GM23338 (cell line): Measurements from ENCODE around the gene TMCC1. TPM values are rescaled to one million over a fixed set of nuclear protein-coding genes. Genes with fewer than 3 reads are reported as not detected.
A peak's percentile ranks its signal among the peaks of the same experiment; 100 is the strongest.

ENCODE experiments used
- ATAC-seq: fragments of 200-7000 bp; cut with Tn5 transposase; 3 replicates; pipeline ENCODE4 v1.9.1; 2020
- DNase-seq: peaks from one replicate; pipeline ENCODE4 v3.0.0-alpha.2; 2015; ENCODE audit warnings: low spot score
- H2AFZ ChIP-seq: fragments of 200-600 bp; sonication (generic); 2 replicates; pipeline ENCODE4 v1.8.0; 2016; ENCODE audit warnings: antibody characterized with exemption, mild to moderate bottlenecking, moderate library complexity
- H3F3A ChIP-seq: fragments of 200-600 bp; sonication (generic); replicated peaks from 2 replicates; pipeline ENCODE4 v1.8.0; 2017; ENCODE audit warnings: antibody characterized with exemption, mixed run types, low read depth
- H3K27ac ChIP-seq: fragments of 200-600 bp; sonication (generic); 2 replicates; pipeline ENCODE4 v1.6.1; 2016; ENCODE audit warnings: low read depth
- H3K27me3 ChIP-seq: fragments of 200-600 bp; sonication (generic); 2 replicates; pipeline ENCODE4 v1.8.0; 2016; ENCODE audit warnings: mild to moderate bottlenecking, mixed run types, moderate library complexity; ENCODE audit not compliant: insufficient read depth
- H3K36me3 ChIP-seq: fragments of 200-600 bp; sonication (generic); 2 replicates; pipeline ENCODE4 v1.8.0; 2016; ENCODE audit warnings: mild to moderate bottlenecking; ENCODE audit not compliant: insufficient read depth
- H3K4me1 ChIP-seq: fragments of 200-600 bp; sonication (generic); 2 replicates; pipeline ENCODE4 v1.8.0; 2016; ENCODE audit warnings: mild to moderate bottlenecking, moderate library complexity; ENCODE audit not compliant: insufficient read depth
- H3K4me2 ChIP-seq: fragments of 200-600 bp; sonication (generic); 2 replicates; pipeline ENCODE4 v1.7.1; 2017; ENCODE audit warnings: mixed run types
- H3K4me3 ChIP-seq: fragments of 200-600 bp; sonication (generic); 2 replicates; pipeline ENCODE4 v1.6.1; 2016; ENCODE audit warnings: mixed run types
- H3K79me2 ChIP-seq: fragments of 200-600 bp; sonication (generic); replicated peaks from 2 replicates; pipeline ENCODE4 v1.8.0; 2017; ENCODE audit warnings: mild to moderate bottlenecking; ENCODE audit not compliant: insufficient read depth
- H3K9me2 ChIP-seq: fragments of 200-600 bp; sonication (generic); 2 replicates; pipeline ENCODE4 v1.8.0; 2017; ENCODE audit not compliant: insufficient read depth
- H4K20me1 ChIP-seq: fragments of 200-600 bp; sonication (generic); replicated peaks from 2 replicates; pipeline ENCODE4 v1.8.0; 2017; ENCODE audit warnings: mild to moderate bottlenecking; ENCODE audit not compliant: insufficient read depth
- H3K27ac Mint-ChIP-seq: 2 replicates; pipeline ENCODE4 v1.8.0; 2020; ENCODE audit warnings: inconsistent platforms, mild to moderate bottlenecking, moderate library complexity, mixed read lengths
- H3K27me3 Mint-ChIP-seq: 3 replicates; pipeline ENCODE4 v1.8.0; 2022; ENCODE audit warnings: low read depth, mild to moderate bottlenecking, moderate library complexity, mixed read lengths, inconsistent platforms; ENCODE audit not compliant: insufficient read depth, poor library complexity
- H3K36me3 Mint-ChIP-seq: 3 replicates; pipeline ENCODE4 v1.8.0; 2021; ENCODE audit warnings: low read depth, mild to moderate bottlenecking, inconsistent platforms, moderate library complexity, mixed read lengths
- H3K4me1 Mint-ChIP-seq: 3 replicates; pipeline ENCODE4 v1.8.0; 2020; ENCODE audit warnings: mild to moderate bottlenecking, inconsistent platforms, mixed read lengths
- H3K4me3 Mint-ChIP-seq: 3 replicates; pipeline ENCODE4 v1.8.0; 2021; ENCODE audit warnings: moderate library complexity, mild to moderate bottlenecking, inconsistent platforms, mixed read lengths
- H3K9me3 Mint-ChIP-seq: 3 replicates; pipeline ENCODE4 v1.8.0; 2020; ENCODE audit warnings: moderate library complexity, mild to moderate bottlenecking, inconsistent platforms, mixed read lengths
- CREB1 ChIP-seq: fragments of 250-450 bp; sonication (Bioruptor Pico); IDR thresholded peaks from 2 replicates; pipeline ENCODE4 v1.5.0; 2020; ENCODE audit warnings: low read depth, mild to moderate bottlenecking, moderate library complexity
- ETS1 ChIP-seq: IDR thresholded peaks from 2 replicates; pipeline ENCODE4 v1.6.1; 2016; ENCODE audit warnings: antibody characterized with exemption
- EZH2 ChIP-seq: fragments of 200-600 bp; sonication (generic); IDR thresholded peaks from one replicate; pipeline ENCODE4 v1.8.0; 2017; ENCODE audit warnings: antibody characterized with exemption, mild to moderate bottlenecking, low read depth; ENCODE audit not compliant: unreplicated experiment
- JUNB ChIP-seq: IDR thresholded peaks from one replicate; pipeline ENCODE4 v1.6.1; 2016; ENCODE audit warnings: antibody characterized with exemption; ENCODE audit not compliant: unreplicated experiment
- NANOG ChIP-seq: IDR thresholded peaks from 2 replicates; pipeline ENCODE4 v1.6.1; 2016; ENCODE audit warnings: antibody characterized with exemption, borderline replicate concordance
- REST ChIP-seq: IDR thresholded peaks from one replicate; pipeline ENCODE4 v1.6.1; 2018; ENCODE audit warnings: antibody characterized with exemption; ENCODE audit not compliant: unreplicated experiment
- STAT1 ChIP-seq: IDR thresholded peaks from one replicate; pipeline ENCODE4 v1.6.1; 2016; ENCODE audit warnings: antibody characterized with exemption; ENCODE audit not compliant: unreplicated experiment
- ZNF331 ChIP-seq: fragments of 250-450 bp; sonication (Bioruptor Pico); IDR thresholded peaks from 2 replicates; pipeline ENCODE4 v1.5.0; 2020; ENCODE audit warnings: low read depth, mild to moderate bottlenecking, moderate library complexity
- polyA plus RNA-seq: library from polyadenylated mRNA; unstranded; fragments of >200 nt; fragmentation: Nextera tagmentation; extraction: Ambion mirVana; gene quantifications from 2 replicates; pipeline ENCODE4 v1.2.1, GENCODE V29; 2016
- total RNA-seq: library from RNA; depleted of rRNA; stranded (reverse); fragments of >200 nt; shearing (Covaris generic); gene quantifications from 2 replicates; pipeline ENCODE4 v1.2.3, GENCODE V29; 2014
- TF ChIP-seq, protein P1 (sequence below): fragments of 250-450 bp; sonication (Bioruptor Pico); IDR thresholded peaks from 2 replicates; pipeline ENCODE4 v1.5.0; 2020; ENCODE audit warnings: mild to moderate bottlenecking, moderate library complexity

The TMCC1 gene
- total and polyA plus RNA-seq, 2 experiments from 2014 or later = 8.2 to 18.4 TPM

- TF ChIP-seq CREB1 (CRISPR knock-in tag) (no peak), JUNB (no peak), EZH2 (no peak), ETS1 (no peak), STAT1 (no peak)
- TF ChIP-seq, protein P1, sequence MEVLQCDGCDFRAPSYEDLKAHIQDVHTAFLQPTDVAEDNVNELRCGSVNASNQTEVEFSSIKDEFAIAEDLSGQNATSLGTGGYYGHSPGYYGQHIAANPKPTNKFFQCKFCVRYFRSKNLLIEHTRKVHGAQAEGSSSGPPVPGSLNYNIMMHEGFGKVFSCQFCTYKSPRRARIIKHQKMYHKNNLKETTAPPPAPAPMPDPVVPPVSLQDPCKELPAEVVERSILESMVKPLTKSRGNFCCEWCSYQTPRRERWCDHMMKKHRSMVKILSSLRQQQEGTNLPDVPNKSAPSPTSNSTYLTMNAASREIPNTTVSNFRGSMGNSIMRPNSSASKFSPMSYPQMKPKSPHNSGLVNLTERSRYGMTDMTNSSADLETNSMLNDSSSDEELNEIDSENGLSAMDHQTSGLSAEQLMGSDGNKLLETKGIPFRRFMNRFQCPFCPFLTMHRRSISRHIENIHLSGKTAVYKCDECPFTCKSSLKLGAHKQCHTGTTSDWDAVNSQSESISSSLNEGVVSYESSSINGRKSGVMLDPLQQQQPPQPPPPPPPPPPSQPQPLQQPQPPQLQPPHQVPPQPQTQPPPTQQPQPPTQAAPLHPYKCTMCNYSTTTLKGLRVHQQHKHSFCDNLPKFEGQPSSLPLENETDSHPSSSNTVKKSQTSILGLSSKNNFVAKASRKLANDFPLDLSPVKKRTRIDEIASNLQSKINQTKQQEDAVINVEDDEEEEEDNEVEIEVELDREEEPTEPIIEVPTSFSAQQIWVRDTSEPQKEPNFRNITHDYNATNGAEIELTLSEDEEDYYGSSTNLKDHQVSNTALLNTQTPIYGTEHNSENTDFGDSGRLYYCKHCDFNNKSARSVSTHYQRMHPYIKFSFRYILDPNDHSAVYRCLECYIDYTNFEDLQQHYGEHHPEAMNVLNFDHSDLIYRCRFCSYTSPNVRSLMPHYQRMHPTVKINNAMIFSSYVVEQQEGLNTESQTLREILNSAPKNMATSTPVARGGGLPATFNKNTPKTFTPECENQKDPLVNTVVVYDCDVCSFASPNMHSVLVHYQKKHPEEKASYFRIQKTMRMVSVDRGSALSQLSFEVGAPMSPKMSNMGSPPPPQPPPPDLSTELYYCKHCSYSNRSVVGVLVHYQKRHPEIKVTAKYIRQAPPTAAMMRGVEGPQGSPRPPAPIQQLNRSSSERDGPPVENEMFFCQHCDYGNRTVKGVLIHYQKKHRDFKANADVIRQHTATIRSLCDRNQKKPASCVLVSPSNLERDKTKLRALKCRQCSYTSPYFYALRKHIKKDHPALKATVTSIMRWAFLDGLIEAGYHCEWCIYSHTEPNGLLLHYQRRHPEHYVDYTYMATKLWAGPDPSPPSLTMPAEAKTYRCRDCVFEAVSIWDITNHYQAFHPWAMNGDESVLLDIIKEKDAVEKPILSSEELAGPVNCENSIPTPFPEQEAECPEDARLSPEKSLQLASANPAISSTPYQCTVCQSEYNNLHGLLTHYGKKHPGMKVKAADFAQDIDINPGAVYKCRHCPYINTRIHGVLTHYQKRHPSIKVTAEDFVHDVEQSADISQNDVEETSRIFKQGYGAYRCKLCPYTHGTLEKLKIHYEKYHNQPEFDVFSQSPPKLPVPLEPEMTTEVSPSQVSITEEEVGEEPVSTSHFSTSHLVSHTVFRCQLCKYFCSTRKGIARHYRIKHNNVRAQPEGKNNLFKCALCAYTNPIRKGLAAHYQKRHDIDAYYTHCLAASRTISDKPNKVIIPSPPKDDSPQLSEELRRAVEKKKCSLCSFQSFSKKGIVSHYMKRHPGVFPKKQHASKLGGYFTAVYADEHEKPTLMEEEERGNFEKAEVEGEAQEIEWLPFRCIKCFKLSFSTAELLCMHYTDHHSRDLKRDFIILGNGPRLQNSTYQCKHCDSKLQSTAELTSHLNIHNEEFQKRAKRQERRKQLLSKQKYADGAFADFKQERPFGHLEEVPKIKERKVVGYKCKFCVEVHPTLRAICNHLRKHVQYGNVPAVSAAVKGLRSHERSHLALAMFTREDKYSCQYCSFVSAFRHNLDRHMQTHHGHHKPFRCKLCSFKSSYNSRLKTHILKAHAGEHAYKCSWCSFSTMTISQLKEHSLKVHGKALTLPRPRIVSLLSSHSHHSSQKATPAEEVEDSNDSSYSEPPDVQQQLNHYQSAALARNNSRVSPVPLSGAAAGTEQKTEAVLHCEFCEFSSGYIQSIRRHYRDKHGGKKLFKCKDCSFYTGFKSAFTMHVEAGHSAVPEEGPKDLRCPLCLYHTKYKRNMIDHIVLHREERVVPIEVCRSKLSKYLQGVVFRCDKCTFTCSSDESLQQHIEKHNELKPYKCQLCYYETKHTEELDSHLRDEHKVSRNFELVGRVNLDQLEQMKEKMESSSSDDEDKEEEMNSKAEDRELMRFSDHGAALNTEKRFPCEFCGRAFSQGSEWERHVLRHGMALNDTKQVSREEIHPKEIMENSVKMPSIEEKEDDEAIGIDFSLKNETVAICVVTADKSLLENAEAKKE (CRISPR knock-in tag) = no peak
These were observed 37.6 kb downstream of the TMCC1 start (continued) for GRCh38 chr3:129855832-129856419.

DNA sequence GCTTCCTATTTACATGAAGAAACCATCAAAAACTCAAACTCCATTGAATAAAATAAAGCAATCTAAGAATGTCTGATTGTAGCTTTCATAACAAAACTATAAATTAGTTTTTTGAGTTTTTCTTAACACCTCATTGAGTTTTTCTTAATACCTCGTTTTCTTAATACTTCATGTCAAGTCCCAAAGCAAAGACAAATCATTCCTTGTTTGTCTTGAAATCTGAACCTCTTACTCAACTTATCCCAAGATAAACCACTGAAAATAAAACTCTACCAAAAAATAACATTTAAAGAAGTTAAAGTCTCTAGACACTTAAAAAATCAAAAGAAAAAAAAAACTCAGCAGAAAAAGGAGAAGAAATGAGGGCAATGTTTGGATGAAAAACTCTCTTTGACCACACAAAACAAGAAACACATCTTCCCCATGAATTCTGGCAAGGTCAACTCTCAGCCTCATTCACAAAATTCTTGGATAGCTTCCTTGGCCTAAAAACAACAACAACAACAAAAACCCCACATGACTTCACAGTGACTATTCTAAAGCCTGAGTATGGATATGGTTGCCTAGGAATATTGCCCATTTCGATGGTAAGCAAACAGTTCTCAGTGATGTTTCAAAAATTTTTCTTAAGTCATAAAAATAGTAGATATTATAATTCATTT is 38.2 kb downstream of the TMCC1 start:
- Histone ChIP-seq H3K4me2 (no peak overlapping the region), H3K79me2 (peaks cover 53% of the 10 kb centered on the region), H4K20me1 (0 out of 2 replicates have a peak, but pooled peaks cover 5% of the 10 kb centered on the region), H3K36me3 (no peaks in the 10 kb centered on the region; the same call in 1 of the 2 replicates), H2AFZ (no peak overlapping the region), H3K4me1 (peaks cover 6% of the 10 kb centered on the region; the same call in 1 of the 2 replicates), H3K4me3 (no peak overlapping the region), H3F3A (no peaks in the 10 kb centered on the region), H3K27ac (no peak overlapping the region), H3K9me2 (no peaks in the 10 kb centered on the region), H3K27me3 (no peaks in the 10 kb centered on the region)
- ATAC-seq (no peak), DNase-seq (no peak)
- Mint-ChIP-seq H3K36me3 (peaks cover 34% of the 10 kb centered on the region), H3K27ac (peak overlapping the region; percentile 59), H3K27me3 (no peaks in the 10 kb centered on the region), H3K4me1 (peaks cover 19% of the 10 kb centered on the region; the same call in 2 of the 3 replicates), H3K9me3 (peaks cover 16% of the 10 kb centered on the region), H3K4me3 (no peak overlapping the region)
- TF ChIP-seq NANOG = no peak
- no peak for TF ChIP-seq REST
- TF ChIP-seq ZNF331 (CRISPR knock-in tag) = no peak
